ENCODE data around the gene CTNNA3.

Gene CTNNA3

DNA sequence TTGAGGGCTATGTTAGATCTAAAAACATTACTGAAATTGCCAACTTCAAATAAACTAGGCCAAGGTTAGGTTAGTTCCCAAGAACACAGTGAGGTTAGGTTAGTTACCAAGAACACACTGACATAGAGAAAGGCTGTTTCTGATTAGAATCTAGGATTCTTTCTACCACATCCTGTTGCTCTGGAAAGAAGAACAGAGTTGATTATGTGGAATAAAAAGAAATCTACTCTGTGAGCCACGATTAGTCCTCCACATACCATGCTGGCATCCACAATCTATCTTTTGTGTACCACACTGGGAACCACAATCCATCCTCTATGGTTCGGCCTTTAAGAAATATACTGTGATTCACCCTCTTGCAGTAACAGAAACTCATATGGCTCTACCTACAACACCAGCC is 678.8 kb downstream of the CTNNA3 start:
- no peaks in the 10 kb centered on the region for H4K20me1 ChIP-seq (ENCODE audit: insufficient read depth, low read length, poor library complexity, severe bottlenecking)
- H3K4me3 ChIP-seq (ENCODE audit: low read length, poor library complexity, severe bottlenecking) = no peak overlapping the region
- H3K79me2 ChIP-seq (ENCODE audit: insufficient read depth, low read length) = no peaks in the 10 kb centered on the region
- no peaks in the 10 kb centered on the region for H3K4me1 ChIP-seq (ENCODE audit: insufficient read depth, low read length, poor library complexity, severe bottlenecking)
- no peaks in the 10 kb centered on the region for H3K9me2 ChIP-seq (replicated peaks; ENCODE audit: low read depth, low read length)
- H3F3A ChIP-seq (ENCODE audit: low read depth) = no peaks in the 10 kb centered on the region
- no peak overlapping the region for H3K9ac ChIP-seq (ENCODE audit: low read depth, low read length, poor library complexity, severe bottlenecking)
- no peak overlapping the region for H2AFZ ChIP-seq (ENCODE audit: low read length)
- H3K36me3 ChIP-seq (ENCODE audit: insufficient read depth, low read length) = no peaks in the 10 kb centered on the region
- no peak overlapping the region for H3K4me2 ChIP-seq (ENCODE audit: low read depth, low read length, poor library complexity, severe bottlenecking)
- no peak for TF ChIP-seq EZH2phosphoT487 (IDR thresholded peaks at IDR 0.05; ENCODE audit: borderline replicate concordance)
- TF ChIP-seq, protein P1, sequence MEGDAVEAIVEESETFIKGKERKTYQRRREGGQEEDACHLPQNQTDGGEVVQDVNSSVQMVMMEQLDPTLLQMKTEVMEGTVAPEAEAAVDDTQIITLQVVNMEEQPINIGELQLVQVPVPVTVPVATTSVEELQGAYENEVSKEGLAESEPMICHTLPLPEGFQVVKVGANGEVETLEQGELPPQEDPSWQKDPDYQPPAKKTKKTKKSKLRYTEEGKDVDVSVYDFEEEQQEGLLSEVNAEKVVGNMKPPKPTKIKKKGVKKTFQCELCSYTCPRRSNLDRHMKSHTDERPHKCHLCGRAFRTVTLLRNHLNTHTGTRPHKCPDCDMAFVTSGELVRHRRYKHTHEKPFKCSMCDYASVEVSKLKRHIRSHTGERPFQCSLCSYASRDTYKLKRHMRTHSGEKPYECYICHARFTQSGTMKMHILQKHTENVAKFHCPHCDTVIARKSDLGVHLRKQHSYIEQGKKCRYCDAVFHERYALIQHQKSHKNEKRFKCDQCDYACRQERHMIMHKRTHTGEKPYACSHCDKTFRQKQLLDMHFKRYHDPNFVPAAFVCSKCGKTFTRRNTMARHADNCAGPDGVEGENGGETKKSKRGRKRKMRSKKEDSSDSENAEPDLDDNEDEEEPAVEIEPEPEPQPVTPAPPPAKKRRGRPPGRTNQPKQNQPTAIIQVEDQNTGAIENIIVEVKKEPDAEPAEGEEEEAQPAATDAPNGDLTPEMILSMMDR (conservative IDR thresholded peaks at IDR 0.05; ENCODE audit: low read length) = no peak
- H3K27me3 ChIP-seq (ENCODE audit: insufficient read depth, low read length, poor library complexity, severe bottlenecking) = no peaks in the 10 kb centered on the region
- no peaks in the 10 kb centered on the region for H3K9me3 ChIP-seq (ENCODE audit: insufficient read depth, low read depth, low read length)

DNA sequence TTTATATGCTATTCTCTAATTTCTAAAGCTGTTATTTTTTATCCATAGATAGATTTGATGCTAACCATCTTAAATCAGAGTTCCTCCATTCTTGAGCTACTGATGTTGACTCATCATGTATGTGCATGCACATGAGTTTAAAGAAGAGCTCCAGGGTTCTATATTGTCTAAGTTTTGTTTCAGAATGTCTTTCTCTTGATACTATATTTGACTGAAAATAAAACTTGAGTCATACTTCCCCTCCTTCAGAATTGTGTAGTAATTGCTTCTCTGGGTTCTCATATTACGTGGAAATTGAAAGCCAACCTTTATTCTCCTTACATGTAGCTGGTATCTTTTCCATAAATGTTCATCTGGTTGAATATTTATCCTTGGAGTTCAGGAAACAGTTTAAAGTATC is 680.8 kb downstream of the CTNNA3 start:
- TF ChIP-seq, protein P1 (conservative IDR thresholded peaks at IDR 0.05; ENCODE audit: low read length) = no peak
- no peak for TF ChIP-seq EZH2phosphoT487 (IDR thresholded peaks at IDR 0.05; ENCODE audit: borderline replicate concordance)
- H4K20me1 ChIP-seq (ENCODE audit: insufficient read depth, low read length, poor library complexity, severe bottlenecking) = no peaks in the 10 kb centered on the region
- H3K4me3 ChIP-seq (ENCODE audit: low read length, poor library complexity, severe bottlenecking) = no peak overlapping the region
- no peaks in the 10 kb centered on the region for H3K9me3 ChIP-seq (ENCODE audit: insufficient read depth, low read depth, low read length)
- no peak overlapping the region for H3K4me2 ChIP-seq (ENCODE audit: low read depth, low read length, poor library complexity, severe bottlenecking)
- H3K4me1 ChIP-seq (ENCODE audit: insufficient read depth, low read length, poor library complexity, severe bottlenecking) = no peaks in the 10 kb centered on the region
- H3F3A ChIP-seq (ENCODE audit: low read depth) = no peaks in the 10 kb centered on the region
- H3K36me3 ChIP-seq (ENCODE audit: insufficient read depth, low read length) = no peaks in the 10 kb centered on the region
- H3K27me3 ChIP-seq (ENCODE audit: insufficient read depth, low read length, poor library complexity, severe bottlenecking) = no peaks in the 10 kb centered on the region
- no peaks in the 10 kb centered on the region for H3K9me2 ChIP-seq (replicated peaks; ENCODE audit: low read depth, low read length)
- H2AFZ ChIP-seq (ENCODE audit: low read length) = no peak overlapping the region
- H3K79me2 ChIP-seq (ENCODE audit: insufficient read depth, low read length) = no peaks in the 10 kb centered on the region
- H3K9ac ChIP-seq (ENCODE audit: low read depth, low read length, poor library complexity, severe bottlenecking) = no peak overlapping the region

DNA sequence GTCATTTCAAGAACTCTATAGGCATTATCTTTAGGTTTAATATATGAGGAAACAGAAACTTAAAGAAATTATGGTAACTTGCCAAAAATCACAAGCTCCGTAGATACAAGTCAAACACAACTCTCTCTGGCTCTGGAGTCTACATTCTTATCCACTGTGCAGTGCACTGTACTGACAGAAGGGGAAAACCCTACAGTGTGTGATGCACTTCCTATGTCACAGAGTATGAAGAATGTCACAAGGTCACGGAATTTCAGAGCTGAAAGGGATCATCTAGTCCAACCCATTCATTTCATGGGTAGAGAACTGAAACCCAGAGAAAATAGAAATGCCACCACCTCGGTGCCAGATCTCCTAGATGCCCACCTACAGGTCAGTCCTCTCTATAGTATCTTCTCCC is 684.0 kb downstream of the CTNNA3 start:
- Histone ChIP-seq H3K9me2 (replicated peaks; ENCODE audit: low read depth, low read length) (no peaks in the 10 kb centered on the region), H2AFZ (ENCODE audit: low read length) (no peak overlapping the region), H3K4me1 (ENCODE audit: insufficient read depth, low read length, poor library complexity, severe bottlenecking) (no peaks in the 10 kb centered on the region), H3K4me3 (ENCODE audit: low read length, poor library complexity, severe bottlenecking) (no peak overlapping the region), H3K9ac (ENCODE audit: low read depth, low read length, poor library complexity, severe bottlenecking) (no peak overlapping the region), H3F3A (ENCODE audit: low read depth) (no peaks in the 10 kb centered on the region), H4K20me1 (ENCODE audit: insufficient read depth, low read length, poor library complexity, severe bottlenecking) (no peaks in the 10 kb centered on the region), H3K79me2 (ENCODE audit: insufficient read depth, low read length) (no peaks in the 10 kb centered on the region), H3K4me2 (ENCODE audit: low read depth, low read length, poor library complexity, severe bottlenecking) (no peak overlapping the region), H3K9me3 (ENCODE audit: insufficient read depth, low read depth, low read length) (no peaks in the 10 kb centered on the region), H3K36me3 (ENCODE audit: insufficient read depth, low read length) (no peaks in the 10 kb centered on the region), H3K27me3 (ENCODE audit: insufficient read depth, low read length, poor library complexity, severe bottlenecking) (no peaks in the 10 kb centered on the region)
- TF ChIP-seq EZH2phosphoT487 (IDR thresholded peaks at IDR 0.05; ENCODE audit: borderline replicate concordance) = no peak
- TF ChIP-seq, protein P1 (conservative IDR thresholded peaks at IDR 0.05; ENCODE audit: low read length) = no peak
